IMR-90 (cell line): Measurements from ENCODE around the gene BRSK1. TPM values are rescaled to one million over a fixed set of nuclear protein-coding genes. Genes with fewer than 3 reads are reported as not detected.

Source experiments
- ATAC-seq: fragments of 200-7000 bp; cut with Tn5 transposase; 2 replicates; pipeline ENCODE4 v1.9.1; 2020; ENCODE audit warnings: low read depth, mild to moderate bottlenecking, moderate library complexity
- BruUV-seq: library from RNA; stranded (reverse); fragments of 400-500 nt; replicated peaks from 2 replicates; lab custom pipeline; 2021; lab: Mats Ljungman, UMichigan
- CTCF ChIA-PET: fragments of 300-600 bp; formaldehyde crosslinking; extraction: SDS; loops from one replicate; lab custom pipeline; 2021; ENCODE audit warnings: antibody characterized with exemption; lab: Yijun Ruan, JAX
- POLR2A ChIA-PET: fragments of 300-600 bp; sonication (Branson Sonifier 250); formaldehyde crosslinking; loops from one replicate; lab custom pipeline; 2022; ENCODE audit warnings: antibody characterized with exemption; ENCODE audit not compliant: unreplicated experiment; lab: Charles Lee
- DNase-seq: peaks from one replicate; pipeline ENCODE4 v3.0.0; 2013
- H2AFZ ChIP-seq: replicated peaks from 2 replicates; pipeline ENCODE3; 2013; ENCODE audit warnings: low read length, mild to moderate bottlenecking; ENCODE audit not compliant: poor library complexity
- H2AK5ac ChIP-seq: 2 replicates; pipeline ENCODE4 v1.6.1; 2013; ENCODE audit warnings: low read depth, low read length, inconsistent platforms
- H2AK9ac ChIP-seq: replicated peaks from 2 replicates; pipeline ENCODE3; 2013; ENCODE audit warnings: mild to moderate bottlenecking, low read depth, low read length, moderate library complexity; ENCODE audit not compliant: poor library complexity
- H2BK120ac ChIP-seq: 2 replicates; pipeline ENCODE4 v1.6.1; 2013; ENCODE audit warnings: low read depth, low read length, inconsistent platforms
- H2BK15ac ChIP-seq: 3 replicates; pipeline ENCODE4 v1.6.1; 2013; ENCODE audit warnings: low read depth, low read length, inconsistent platforms
- H2BK20ac ChIP-seq: 2 replicates; pipeline ENCODE4 v1.6.1; 2013; ENCODE audit warnings: low read depth, mild to moderate bottlenecking, inconsistent platforms, low read length, moderate library complexity
- H2BK5ac ChIP-seq: 2 replicates; pipeline ENCODE4 v1.6.1; 2013; ENCODE audit warnings: mild to moderate bottlenecking, low read depth, low read length, inconsistent platforms; ENCODE audit not compliant: poor library complexity, severe bottlenecking
- H3K14ac ChIP-seq: replicated peaks from 2 replicates; pipeline ENCODE4 v1.6.1; 2013; ENCODE audit warnings: low read depth, low read length, inconsistent platforms
- H3K18ac ChIP-seq: 2 replicates; pipeline ENCODE4 v1.6.1; 2013; ENCODE audit warnings: low read depth, low read length, control low read depth
- H3K23ac ChIP-seq: 2 replicates; pipeline ENCODE4 v1.6.1; 2013; ENCODE audit warnings: low read depth, low read length, inconsistent platforms
- H3K27ac ChIP-seq: 2 replicates; pipeline ENCODE4 v1.5.1; 2013; ENCODE audit warnings: mild to moderate bottlenecking, control low read depth, low read length; ENCODE audit not compliant: insufficient read depth
- H3K27me3 ChIP-seq: 2 replicates; pipeline ENCODE4 v1.6.1; 2013; ENCODE audit warnings: low read length; ENCODE audit not compliant: control insufficient read depth, insufficient read depth
- H3K36me3 ChIP-seq: 2 replicates; pipeline ENCODE4 v1.6.1; 2013; ENCODE audit warnings: low read length, mixed read lengths; ENCODE audit not compliant: control insufficient read depth, insufficient read depth
- H3K4ac ChIP-seq: 2 replicates; pipeline ENCODE4 v1.6.1; 2013; ENCODE audit warnings: low read depth, low read length, inconsistent platforms
- H3K4me1 ChIP-seq: 2 replicates; pipeline ENCODE4 v1.6.1; 2013; ENCODE audit warnings: low read length, mixed read lengths; ENCODE audit not compliant: control insufficient read depth, insufficient read depth
- H3K4me2 ChIP-seq: 2 replicates; pipeline ENCODE4 v1.6.1; 2013; ENCODE audit warnings: low read depth, mild to moderate bottlenecking, control low read depth, low read length, moderate library complexity
- H3K4me3 ChIP-seq: 2 replicates; pipeline ENCODE4 v1.5.1; 2013; ENCODE audit warnings: low read depth, mild to moderate bottlenecking, control low read depth, low read length, moderate library complexity; ENCODE audit not compliant: insufficient read depth
- H3K56ac ChIP-seq: 2 replicates; pipeline ENCODE4 v1.6.1; 2013; ENCODE audit warnings: low read length, inconsistent platforms; ENCODE audit not compliant: insufficient read depth; ENCODE audit errors: extremely low read depth
- H3K79me1 ChIP-seq, 2 experiments: 2 replicates each; pipeline ENCODE4 v1.6.1; 2013; ENCODE audit warnings: low read length in 2 of 2, inconsistent platforms in 1 of 2, low read depth in 1 of 2
- H3K9ac ChIP-seq: 2 replicates; pipeline ENCODE4 v1.6.1; 2013; ENCODE audit warnings: low read depth, low read length, control low read depth
- H3K9me1 ChIP-seq: 2 replicates; pipeline ENCODE4 v1.6.1; 2013; ENCODE audit warnings: low read length, inconsistent platforms; ENCODE audit not compliant: insufficient read depth
- H3K9me3 ChIP-seq: 2 replicates; pipeline ENCODE4 v1.6.1; 2013; ENCODE audit warnings: low read length; ENCODE audit not compliant: control insufficient read depth, insufficient read depth
- H4K20me1 ChIP-seq: 2 replicates; pipeline ENCODE4 v1.6.1; 2013; ENCODE audit warnings: low read length, inconsistent platforms; ENCODE audit not compliant: insufficient read depth
- H4K5ac ChIP-seq: 2 replicates; pipeline ENCODE4 v1.6.1; 2013; ENCODE audit warnings: mild to moderate bottlenecking, low read depth, low read length, control low read depth
- H4K8ac ChIP-seq, 2 experiments: 2 replicates each; pipeline ENCODE4 v1.6.1; 2013; ENCODE audit warnings: low read depth in 2 of 2, low read length in 2 of 2, control low read depth in 1 of 2, inconsistent platforms in 1 of 2
- H4K91ac ChIP-seq: 2 replicates; pipeline ENCODE4 v1.6.1; 2013; ENCODE audit warnings: low read depth, low read length, inconsistent platforms; ENCODE audit not compliant: insufficient read depth
- BHLHE40 ChIP-seq: fragments of 150-350 bp; IDR thresholded peaks from 2 replicates; pipeline ENCODE4 v1.6.1; 2016; ENCODE audit warnings: mild to moderate bottlenecking, low read depth, low read length
- CEBPB ChIP-seq: IDR thresholded peaks from 2 replicates; pipeline ENCODE4 v1.6.1; 2012; ENCODE audit warnings: low read depth, low read length, improper control_type of control experiment
- FOS ChIP-seq: fragments of 150-350 bp; IDR thresholded peaks from 2 replicates; pipeline ENCODE4 v1.6.1; 2016; ENCODE audit warnings: low read depth, low read length
- MAZ ChIP-seq: IDR thresholded peaks from 2 replicates; pipeline ENCODE4 v1.6.1; 2012; ENCODE audit warnings: low read depth, mild to moderate bottlenecking, low read length, improper control_type of control experiment, moderate library complexity, borderline replicate concordance
- RFX5 ChIP-seq: IDR thresholded peaks from 2 replicates; pipeline ENCODE4 v1.8.0; 2012; ENCODE audit warnings: low read depth, mild to moderate bottlenecking, low read length, moderate library complexity
- SMC3 ChIP-seq: fragments of 150-350 bp; IDR thresholded peaks from 2 replicates; pipeline ENCODE4 v1.6.1; 2016; ENCODE audit warnings: low read depth, mild to moderate bottlenecking, antibody characterized with exemption, low read length, moderate library complexity
- WGBS, 2 experiments: methylation state at CpG; one replicate each; pipeline versions ENCODE4 v1.1.5 to v1.1.7; 2013; ENCODE audit warnings: missing lambda C conversion rate in 2 of 2; ENCODE audit not compliant: insufficient read length in 1 of 2; ENCODE audit errors: extremely low coverage in 2 of 2; 5-methylcytosine and 5-hydroxymethylcytosine counted together
- dilution Hi-C: fragments of 300-500 bp; cut with HindIII; formaldehyde crosslinking; loops from one replicate; pipeline ENCODE4 v1.14.3; 2018; ENCODE audit warnings: low sequenced_read_pairs; ENCODE audit not compliant: unreplicated experiment
- in situ Hi-C: fragments of 300-500 bp; cut with MboI; formaldehyde crosslinking; loops from 3 replicates; pipeline ENCODE4 v1.14.3; 2019; ENCODE audit warnings: low sequenced_read_pairs, inconsistent platforms, mixed read lengths
- intact Hi-C: fragments of 100-400 bp; cut with micrococcal nuclease; formaldehyde crosslinking; loops from 2 replicates; pipeline ENCODE4 v1.10.0; 2022
- polyA plus RNA-seq, 3 experiments: library from polyadenylated mRNA; depleted of rRNA; stranded (reverse); fragments of >200 nt; gene quantifications; 2 replicates each; pipeline ENCODE4 v1.2.3, GENCODE V29; 2012; ENCODE audit warnings: low replicate concordance in 1 of 3
- total RNA-seq: library from RNA; depleted of rRNA; stranded (reverse); fragments of >200 nt; gene quantifications from 2 replicates; pipeline ENCODE4 v1.2.3, GENCODE V29; 2012
- TF ChIP-seq, protein P1 (sequence below): fragments of 150-350 bp; IDR thresholded peaks from 2 replicates; pipeline ENCODE4 v1.6.1; 2016; ENCODE audit warnings: low read depth, mild to moderate bottlenecking, low read length, moderate library complexity, borderline replicate concordance

Gene BRSK1
- total and polyA plus RNA-seq, 2 of the 4 experiments (the other 2 are of a cell fraction) = 2.5 to 22.3 TPM

DNA sequence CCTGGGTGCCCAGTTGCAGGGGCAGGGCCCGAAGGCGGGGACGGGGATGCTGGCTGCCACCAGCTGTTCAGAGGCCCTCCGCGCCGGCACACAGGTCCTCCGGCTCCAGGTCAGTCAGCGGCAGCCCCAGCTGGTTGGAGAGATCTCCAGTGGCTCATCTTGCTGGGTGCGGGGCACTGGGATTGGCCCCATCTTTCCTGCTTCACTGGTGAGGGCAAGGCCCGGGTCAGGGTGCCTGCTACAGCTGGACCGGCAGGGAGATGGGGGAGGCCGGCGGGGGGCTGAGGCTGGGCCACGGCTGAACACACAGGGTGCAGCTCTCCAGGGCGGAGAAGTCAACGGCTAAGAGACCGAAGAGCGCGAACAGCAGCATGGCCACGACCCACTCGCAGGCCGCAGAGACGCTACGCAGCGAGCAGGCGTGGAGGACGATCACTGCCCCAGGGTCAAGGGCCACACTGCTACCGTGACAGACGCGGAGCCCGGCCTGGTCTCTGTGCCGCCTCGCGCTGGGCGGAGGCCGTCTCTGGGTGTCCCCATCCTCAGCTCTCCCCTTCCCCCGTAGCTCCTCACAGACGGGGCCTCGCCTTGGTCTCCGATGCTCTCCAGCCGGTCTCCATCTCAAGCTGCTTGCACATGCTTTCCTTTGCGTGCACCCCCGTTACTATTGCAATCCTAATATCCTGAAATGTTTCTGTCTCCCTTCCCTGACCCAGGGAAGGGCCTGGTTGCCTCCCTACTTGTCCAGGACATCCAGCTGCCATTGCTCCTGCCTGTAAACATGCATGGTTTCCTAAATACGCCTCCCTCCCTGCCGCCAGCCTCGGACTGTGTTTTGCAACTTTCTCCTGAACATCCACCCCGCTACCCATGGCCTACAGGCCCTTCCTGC, 29.1 kb downstream of the BRSK1 start (continued):
- TF ChIP-seq, protein P1, sequence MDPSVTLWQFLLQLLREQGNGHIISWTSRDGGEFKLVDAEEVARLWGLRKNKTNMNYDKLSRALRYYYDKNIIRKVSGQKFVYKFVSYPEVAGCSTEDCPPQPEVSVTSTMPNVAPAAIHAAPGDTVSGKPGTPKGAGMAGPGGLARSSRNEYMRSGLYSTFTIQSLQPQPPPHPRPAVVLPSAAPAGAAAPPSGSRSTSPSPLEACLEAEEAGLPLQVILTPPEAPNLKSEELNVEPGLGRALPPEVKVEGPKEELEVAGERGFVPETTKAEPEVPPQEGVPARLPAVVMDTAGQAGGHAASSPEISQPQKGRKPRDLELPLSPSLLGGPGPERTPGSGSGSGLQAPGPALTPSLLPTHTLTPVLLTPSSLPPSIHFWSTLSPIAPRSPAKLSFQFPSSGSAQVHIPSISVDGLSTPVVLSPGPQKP = no peak
- TF ChIP-seq CEBPB = no peak

GRCh38 chr19:55314396-55314795, 30.6 kb downstream of the BRSK1 start:
- no TSS peak for BruUV-seq
- POLR2A ChIA-PET = no interaction called here
- H2AK9ac ChIP-seq = no peak overlapping the region
- TF ChIP-seq FOS (no peak), MAZ (no peak), BHLHE40 (no peak), SMC3 (no peak), RFX5 (no peak)
- TF ChIP-seq, protein P1 = no peak
- H2AFZ ChIP-seq = no peak overlapping the region
- H3K9me1 ChIP-seq = no peaks in the 10 kb centered on the region
- no peak overlapping the region for H3K4me2 ChIP-seq
- H4K8ac ChIP-seq = no peak overlapping the region
- H3K18ac ChIP-seq = no peak overlapping the region
- no peak overlapping the region for H2BK15ac ChIP-seq
- no peak overlapping the region for H2AK5ac ChIP-seq
- DNase-seq = no peak
- H3K4ac ChIP-seq = no peak overlapping the region
- no peak overlapping the region for H3K14ac ChIP-seq
- no peaks in the 10 kb centered on the region for H3K79me1 ChIP-seq
- H2BK120ac ChIP-seq = no peak overlapping the region
- H3K4me1 ChIP-seq = no peaks in the 10 kb centered on the region; the same call in 1 of the 2 replicates
- no peak overlapping the region for H3K23ac ChIP-seq
- intact Hi-C loops (no loop called here), dilution Hi-C loops (no loop called here), in situ Hi-C loops (no loop called here)
- no peak overlapping the region for H3K9ac ChIP-seq
- peaks cover 1% of the 10 kb centered on the region; the same call in 1 of the 2 replicates for H3K9me3 ChIP-seq
- H2BK20ac ChIP-seq = no peak overlapping the region
- H2BK5ac ChIP-seq = no peak overlapping the region
- CTCF ChIA-PET = interaction anchor here (2.2 kb wide), 1 partner anchor 13 kb away, joined by 6 read pairs; no protein-coding TSS in a partner anchor
- H3K56ac ChIP-seq = no peak overlapping the region
- H4K5ac ChIP-seq = no peak overlapping the region
- peaks cover 6% of the 10 kb centered on the region for H3K36me3 ChIP-seq
- no peak overlapping the region for H3K4me3 ChIP-seq
- no peaks in the 10 kb centered on the region for H3K27me3 ChIP-seq
- no peak overlapping the region for H4K91ac ChIP-seq
- no peak for ATAC-seq
- WGBS, 2 experiments = 78% methylated on average over 6 of the region's 8 CpGs; no CpG with 5 or more reads in 1 of the 2 experiments
- H3K27ac ChIP-seq = no peak overlapping the region
- H4K20me1 ChIP-seq = no peaks in the 10 kb centered on the region
